NCI-H2029 treated with DMSO at 0.1 percent for 48 hours (cell line): Measurements from ENCODE around the gene NUP210.

Source experiments
- DNase-seq: peaks from one replicate; lab custom pipeline; 2025; lab: John Stamatoyannopoulos, UW

NUP210 gene

GRCh38 chr3:13319564-13320220 lies 100.4 kb downstream of the NUP210 start:
- no peak for DNase-seq

GRCh38 chr3:13318626-13319470 lies 101.3 kb downstream of the NUP210 start:
- no peak for DNase-seq

DNA sequence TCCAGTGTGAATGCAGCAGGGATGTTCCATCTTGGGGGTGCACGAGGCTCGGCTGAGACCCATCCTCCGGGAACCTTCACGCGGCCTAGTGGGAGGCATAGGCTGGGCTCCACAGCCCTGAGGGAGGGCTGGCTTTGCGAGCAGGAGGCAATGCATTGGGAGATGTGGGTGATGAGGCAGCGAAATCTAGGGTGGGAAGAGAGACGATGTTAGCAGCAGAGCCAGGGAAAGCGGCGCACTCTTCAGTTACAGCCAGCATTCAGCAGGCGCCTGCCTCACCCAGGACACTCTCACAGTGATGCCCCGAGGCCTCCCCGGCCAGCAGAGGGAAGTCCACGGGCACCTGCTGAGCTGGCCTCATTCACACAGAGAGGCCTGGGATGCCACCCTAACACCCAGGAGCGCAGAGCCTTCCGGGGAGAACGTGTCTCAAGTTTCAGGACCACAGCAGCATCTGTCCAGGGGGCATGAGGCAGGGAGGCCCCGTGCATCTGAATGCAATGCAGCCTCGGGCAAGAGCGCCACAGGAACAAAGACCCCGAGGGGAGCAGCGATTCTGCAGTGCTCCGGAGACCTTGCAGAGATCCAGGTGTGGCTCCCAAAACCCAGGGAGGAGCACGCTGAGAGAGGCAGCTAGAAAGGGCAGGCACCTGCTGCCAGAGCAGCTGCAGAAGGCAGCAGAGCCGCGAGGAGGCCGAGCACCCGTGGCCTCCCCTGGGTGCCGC lies 102.4 kb downstream of the NUP210 start:
- no peak for DNase-seq

DNA sequence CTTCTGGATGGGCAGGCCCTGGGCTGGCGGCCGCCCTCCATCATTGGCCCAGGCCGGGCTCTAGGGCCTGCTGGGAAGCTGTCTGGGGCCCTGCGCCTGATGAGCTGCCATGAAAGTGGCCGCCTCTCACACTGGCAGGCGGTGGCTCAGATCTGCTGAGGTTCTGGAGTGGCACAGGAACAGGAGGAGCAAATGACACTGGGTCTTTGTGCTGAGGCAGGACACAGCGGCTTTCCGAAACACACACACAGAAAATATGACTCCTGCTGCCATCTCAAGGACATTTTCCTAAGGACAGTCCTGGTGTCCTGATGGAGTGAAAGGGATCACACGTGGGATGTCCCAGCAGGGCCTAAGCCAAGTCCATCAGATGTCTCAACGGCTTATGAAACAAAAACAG lies 103.5 kb downstream of the NUP210 start:
- no peak for DNase-seq

GRCh38 chr3:13314877-13315276 lies 105.2 kb downstream of the NUP210 start:
- no peak for DNase-seq

DNA sequence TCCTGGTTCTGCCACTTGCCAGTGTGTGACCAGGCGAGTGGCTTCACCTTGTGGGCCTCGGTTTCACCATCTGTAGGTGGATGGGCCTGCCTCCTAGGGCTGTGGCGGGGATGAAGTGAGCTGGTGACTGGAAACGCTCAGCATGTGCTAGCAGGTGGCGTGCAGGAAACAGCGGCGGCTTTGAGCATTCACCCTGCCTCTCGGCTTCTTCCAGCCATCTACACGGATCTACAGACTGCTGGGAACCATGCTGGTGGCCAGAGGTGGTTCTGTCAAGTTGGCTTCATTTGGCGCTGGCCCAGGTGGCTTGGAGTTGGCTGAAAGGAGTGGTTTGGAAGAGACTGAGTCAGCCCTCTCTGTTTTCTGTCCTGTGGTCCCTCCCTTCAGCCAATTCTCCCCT lies 106.3 kb downstream of the NUP210 start:
- DNase-seq = no peak

- DNase-seq = no peak
These were observed 111.1 kb downstream of the NUP210 start for GRCh38 chr3:13309004-13309403.

- DNase-seq = peak; percentile 38
These were observed 111.7 kb downstream of the NUP210 start for GRCh38 chr3:13308380-13308801.

DNA sequence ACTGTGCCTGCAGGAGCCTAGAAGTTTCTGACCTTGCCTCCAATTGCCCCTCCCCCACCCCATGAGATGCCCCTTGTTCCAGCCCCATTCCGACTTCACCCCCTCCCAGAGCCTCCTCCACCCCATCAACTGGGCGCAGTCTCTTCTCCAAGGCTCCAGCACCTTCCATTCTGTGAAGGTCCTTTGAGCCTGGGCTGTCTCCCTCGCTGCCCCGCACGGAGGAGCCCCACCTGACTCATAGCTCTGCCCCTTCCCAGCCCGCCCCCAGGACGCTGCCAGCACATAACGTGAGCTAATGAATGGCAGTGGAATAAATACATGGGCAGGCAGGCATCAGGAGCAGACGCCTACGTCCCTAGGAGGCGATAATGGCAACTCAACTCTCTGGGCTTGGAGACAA lies 113.1 kb downstream of the NUP210 start:
- DNase-seq = no peak

DNA sequence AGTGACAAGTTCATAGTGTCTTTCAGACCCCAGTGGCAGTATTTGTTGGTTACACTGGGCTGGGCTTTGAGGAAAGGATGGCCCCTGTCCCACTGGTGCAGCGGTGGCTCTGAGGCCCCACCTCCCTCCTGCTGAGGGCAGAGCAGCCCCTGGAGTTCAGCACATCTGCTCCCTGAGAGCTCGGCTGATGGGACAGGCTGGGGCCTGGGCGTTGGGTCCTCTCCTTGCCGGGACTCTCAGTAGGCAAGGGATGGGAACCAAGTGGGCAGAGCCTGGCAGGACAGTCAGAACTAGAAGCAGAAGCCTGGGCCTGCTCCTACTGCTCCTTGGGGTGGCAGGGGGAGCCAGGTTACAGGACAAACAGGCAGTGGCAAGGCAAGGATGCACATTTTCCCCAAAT lies 114.5 kb downstream of the NUP210 start:
- DNase-seq = no peak

GRCh38 chr3:13303410-13303809 lies 116.7 kb downstream of the NUP210 start:
- DNase-seq = no peak

- DNase-seq = no peak
These were observed 118.7 kb downstream of the NUP210 start for GRCh38 chr3:13301286-13301987.

DNA sequence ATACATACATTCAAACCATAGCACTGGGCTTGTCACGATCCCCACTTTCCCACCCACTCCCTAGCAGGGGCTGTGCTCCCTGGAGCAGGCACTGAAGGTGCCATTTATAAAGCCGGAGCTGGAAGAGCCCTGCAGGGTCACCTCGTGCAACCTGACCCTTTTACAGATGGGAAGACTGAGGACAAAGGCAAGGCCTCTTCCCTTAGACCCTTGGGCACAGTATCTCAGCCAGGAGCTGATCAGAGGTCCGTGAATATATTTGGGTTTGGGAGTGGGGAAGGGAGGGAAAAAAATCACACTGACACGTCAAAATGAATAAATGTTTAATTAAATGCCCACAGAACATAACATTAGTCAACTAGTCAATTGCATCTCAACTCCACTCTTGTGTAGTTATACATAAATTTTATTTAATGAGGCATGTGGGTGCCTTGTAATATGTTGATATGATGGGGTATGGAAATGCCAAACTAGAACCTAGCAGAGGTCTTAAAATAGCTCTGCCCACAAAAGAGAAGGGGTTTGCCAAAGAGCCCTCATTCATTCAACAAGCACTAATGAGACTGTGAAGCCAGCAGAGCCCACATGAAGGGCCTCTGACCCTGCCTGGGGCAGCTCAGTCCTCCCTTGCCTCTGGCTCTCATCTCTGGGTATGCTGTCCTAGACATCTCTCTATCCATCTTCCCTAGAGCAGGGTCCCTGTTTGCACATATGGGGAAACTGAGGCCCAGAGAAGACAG lies 119.4 kb downstream of the NUP210 start:
- DNase-seq = no peak

DNA sequence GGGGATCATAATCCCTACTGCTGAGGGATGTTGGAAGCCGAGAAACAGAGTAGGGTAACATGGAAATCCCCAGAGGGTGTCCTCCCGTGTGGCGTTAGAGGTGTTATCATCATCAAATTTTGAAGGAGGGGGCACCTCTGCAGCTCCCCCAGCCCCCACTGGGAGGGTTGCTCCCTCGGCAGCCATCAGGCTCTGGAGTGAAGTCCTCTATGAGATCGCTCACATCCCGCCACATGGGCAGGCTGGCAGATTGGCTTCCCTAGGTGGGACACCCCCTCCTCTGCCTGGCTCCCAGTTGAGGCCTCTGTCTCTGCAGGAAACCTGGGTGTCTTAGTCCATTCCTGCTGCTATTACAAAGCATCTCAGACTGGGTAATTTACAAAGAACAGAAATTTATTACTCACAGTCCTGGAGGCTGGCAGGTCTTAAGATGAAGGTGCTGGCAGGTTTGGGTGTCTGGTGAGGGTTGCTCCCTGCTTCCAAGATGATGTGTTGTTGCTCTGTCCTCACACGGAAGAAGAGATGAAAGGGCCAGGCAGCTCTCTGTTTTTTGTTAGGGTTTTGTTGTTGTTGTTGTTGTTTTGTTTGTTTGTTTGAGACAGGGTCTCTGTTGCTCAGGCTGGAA lies 120.5 kb downstream of the NUP210 start:
- DNase-seq = no peak

DNA sequence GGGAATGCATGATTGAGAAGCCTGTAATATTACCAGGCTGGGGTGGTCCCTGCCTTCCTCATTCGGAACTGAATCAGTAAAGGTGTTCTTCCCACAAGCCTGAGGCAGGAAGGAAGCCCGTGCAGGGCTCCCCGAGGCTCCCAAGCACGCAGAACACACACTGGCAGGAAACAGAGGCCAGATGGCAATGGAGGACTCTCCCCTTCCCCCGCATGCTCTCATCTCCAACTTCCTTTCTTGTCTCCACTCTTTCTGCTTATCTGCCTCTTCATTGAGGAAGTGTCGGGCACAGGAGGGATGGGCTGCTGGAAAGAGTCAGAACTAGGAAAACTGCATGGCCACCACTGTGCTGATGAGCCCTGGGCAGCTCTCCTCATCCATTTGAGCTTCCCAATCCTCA lies 123.5 kb downstream of the NUP210 start:
- no peak for DNase-seq

GRCh38 chr3:13294442-13295351 lies 125.4 kb downstream of the NUP210 start:
- DNase-seq = no peak

DNA sequence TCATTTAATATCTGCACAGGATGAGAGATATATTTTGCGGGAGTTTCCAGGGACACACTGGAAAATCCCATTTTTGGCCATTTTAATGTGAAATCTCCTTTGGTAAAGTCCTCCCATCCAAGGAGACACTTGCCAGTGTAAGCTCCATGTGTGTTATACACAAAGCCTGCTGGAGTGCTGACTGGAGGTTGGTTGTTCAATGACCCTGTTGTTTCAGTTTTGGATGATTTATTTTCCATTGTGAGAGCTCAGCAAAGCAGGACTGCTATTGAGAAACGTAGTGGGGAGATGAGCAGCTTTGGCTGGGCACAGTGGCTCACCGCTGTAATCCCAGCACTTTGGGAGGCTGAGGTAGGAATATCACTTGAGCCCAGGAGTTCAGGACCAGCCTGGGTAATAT lies 127.7 kb downstream of the NUP210 start:
- DNase-seq = no peak

DNA sequence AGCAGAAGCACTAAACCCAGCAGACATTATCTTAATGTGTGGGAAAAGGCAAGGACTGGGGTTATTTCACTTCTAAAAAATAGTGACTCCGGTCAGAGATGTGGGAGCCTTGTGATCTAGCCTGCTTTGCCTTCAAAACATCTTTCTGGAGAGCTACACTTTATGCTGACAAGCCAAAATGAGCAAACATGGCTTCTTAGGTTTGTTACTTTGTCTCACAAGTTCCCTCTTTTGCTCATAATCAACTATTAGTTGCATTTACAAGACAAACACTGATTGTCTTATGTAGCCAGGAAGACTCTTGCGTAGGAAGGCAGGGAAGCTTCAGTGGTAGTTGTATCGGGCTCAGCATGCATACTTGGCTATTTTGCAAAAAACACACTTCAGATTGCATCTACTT lies 129.2 kb downstream of the NUP210 start:
- DNase-seq = no peak

GRCh38 chr3:13289771-13290285 lies 130.3 kb downstream of the NUP210 start:
- DNase-seq = no peak
